ENCODE measurements around the gene GNA14.
"Not testable (repeated sequence)": the region's sequence is repeated elsewhere in the genome, so short reads cannot be mapped to it uniquely, and the experiment has no call there.

The GNA14 gene

DNA sequence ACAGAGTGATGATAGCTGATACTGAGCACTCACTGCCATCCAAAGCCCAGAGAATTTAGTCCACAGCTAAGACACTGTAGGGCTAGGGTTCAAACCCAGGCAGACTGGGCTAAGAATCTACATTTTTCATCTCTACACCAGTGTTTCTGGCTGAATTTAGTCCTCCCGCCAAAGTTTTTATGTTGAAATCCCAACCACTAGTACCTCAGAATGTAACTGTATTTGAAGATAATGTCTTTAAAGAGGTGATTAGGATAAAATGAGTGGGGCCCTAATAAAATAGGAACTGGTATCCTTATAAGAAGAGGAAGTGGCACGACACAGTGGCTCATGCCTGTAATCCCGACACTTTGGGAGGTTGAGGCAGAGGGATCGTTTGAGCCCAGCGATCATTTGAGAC, 4.3 kb downstream of the GNA14 start:
- no peak for DNase-seq (ENCODE audit: low read depth)

DNA sequence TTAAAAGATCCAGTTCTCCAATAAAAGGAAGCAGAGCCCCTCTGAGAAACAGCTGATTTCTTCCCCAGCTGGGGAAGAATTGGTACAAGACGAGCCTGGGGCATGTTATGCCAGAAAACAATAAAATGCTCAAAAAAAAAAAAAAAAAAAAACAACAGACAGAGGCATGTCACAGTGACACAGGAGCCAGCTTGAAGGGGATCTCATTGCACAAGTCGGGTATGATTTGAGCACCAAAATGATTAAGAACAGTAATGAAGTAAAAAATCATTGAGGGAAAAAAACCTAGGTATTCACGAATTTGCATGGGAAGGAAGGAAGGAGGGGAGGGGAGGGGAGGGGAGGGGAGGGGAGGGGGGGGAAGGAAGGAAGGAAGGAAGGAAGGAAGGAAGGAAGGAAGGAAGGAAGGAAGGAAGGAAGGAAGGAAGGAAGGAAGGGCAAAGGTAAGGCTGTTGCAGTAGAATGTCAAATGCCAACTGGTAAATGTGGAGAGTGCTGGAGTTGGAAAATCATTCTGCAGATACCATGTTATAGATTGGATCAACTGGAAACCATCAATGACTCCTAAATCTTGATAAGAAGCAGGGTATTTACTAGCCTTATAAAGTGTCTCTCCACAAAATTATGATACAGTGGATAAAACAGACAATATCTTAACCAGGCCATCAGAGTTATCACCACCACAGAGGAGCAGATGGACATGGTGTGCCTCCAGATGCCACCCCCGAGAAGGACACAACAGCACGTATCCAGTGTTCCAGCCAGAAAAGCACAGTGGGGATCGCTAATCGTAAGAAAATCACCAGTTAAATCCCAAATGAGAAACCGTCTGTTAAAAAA, 7.2 kb downstream of the GNA14 start:
- DNase-seq (ENCODE audit: low read depth), result no peak

DNA sequence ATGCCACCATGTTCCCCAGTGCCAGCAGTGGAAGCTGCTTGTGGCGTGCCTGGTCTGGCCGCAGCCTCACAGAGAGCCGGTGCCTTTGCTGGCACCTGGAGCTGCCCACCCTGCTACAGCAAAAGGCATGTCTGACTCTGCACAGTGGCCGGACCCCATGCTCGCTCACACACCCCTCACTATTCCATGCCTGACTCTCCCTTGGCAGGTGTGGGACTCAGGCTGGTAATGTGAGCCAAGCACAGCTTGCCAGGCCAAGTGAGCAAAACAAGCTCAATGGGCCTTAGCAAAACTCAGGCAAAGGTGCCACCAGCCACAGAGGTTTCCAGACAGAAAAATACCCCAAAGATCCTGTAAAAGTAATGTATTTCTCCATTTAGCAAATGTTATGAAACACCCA, 15.5 kb downstream of the GNA14 start:
- DNase-seq (ENCODE audit: low read depth), result no peak

DNA sequence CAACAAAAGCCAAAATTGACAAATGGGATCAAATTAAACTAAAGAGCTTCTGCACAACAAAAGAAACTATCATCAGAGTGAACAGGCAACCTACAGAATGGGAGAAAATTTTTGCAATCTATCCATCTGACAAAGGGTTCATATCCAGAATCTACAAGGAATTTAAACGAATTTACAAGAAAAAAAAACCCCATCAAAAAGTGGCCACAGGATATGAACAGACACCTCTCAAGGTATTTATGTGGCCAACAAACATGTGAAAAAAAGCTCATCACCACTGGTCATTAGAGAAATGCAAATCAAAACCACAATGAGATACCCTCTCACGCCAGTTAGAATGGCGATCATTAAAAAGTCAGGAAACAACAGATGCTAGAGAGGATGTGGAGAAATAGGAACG, 19.3 kb downstream of the GNA14 start:
- not testable (repeated sequence) for DNase-seq (ENCODE audit: low read depth)

DNA sequence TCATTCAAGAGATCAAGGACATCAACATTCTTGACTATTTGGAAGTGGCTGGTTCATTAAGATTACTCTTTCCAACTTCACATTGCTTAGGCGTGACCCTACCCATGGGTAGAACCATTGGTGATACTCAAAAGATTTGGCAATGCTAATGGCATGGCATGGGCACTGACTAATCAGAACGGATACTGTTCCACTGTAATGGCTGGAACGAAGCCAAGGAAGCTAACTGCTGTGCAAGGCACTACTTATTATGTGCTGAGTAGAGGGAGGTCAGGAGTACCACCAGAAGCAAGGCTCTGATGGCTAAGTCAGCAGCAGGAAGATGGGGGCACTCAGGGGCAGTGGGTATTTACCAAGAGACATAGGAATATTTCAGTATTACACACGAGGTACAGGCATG, 31.9 kb downstream of the GNA14 start:
- DNase-seq (ENCODE audit: low read depth), result no peak

DNA sequence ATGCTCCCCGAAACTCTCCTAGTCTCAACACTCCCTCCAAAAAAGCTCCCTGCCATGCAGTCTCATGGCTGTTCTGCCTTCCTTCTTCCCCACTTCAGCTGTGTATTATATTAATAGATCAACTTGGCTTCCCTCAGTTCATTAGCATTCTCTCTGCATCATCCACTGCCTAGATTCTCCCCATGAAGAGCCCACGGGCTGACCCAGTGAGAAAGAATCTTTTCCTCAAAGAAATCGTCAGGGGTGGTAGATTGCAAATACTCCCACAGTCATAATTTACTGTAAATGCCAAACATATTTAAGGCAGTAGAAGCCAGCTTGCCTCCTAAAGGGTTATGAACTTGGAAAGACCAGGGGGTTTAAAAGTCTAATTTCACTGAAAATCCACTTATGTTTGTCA, 33.5 kb downstream of the GNA14 start:
- DNase-seq (ENCODE audit: low read depth), result no peak

DNA sequence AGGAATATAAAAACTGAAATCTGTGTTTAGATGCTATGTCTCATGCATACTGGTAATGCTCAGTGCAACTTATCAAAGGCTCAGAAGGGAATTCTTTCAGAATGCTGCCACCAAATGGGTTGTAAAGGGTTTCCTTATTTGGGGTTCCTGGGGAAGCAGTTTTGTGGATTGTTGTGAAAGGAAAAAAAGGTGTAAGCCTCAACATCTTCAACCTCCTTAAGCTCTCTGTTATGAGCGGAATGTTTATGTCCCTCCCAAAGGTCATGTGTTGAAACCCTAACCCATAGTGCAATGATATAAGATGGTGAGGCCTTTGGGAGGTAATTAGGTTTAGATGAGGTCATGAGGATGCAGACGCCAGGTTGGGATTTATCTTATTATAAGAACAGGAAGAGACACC, 41.6 kb downstream of the GNA14 start:
- DNase-seq (ENCODE audit: low read depth), result no peak

DNA sequence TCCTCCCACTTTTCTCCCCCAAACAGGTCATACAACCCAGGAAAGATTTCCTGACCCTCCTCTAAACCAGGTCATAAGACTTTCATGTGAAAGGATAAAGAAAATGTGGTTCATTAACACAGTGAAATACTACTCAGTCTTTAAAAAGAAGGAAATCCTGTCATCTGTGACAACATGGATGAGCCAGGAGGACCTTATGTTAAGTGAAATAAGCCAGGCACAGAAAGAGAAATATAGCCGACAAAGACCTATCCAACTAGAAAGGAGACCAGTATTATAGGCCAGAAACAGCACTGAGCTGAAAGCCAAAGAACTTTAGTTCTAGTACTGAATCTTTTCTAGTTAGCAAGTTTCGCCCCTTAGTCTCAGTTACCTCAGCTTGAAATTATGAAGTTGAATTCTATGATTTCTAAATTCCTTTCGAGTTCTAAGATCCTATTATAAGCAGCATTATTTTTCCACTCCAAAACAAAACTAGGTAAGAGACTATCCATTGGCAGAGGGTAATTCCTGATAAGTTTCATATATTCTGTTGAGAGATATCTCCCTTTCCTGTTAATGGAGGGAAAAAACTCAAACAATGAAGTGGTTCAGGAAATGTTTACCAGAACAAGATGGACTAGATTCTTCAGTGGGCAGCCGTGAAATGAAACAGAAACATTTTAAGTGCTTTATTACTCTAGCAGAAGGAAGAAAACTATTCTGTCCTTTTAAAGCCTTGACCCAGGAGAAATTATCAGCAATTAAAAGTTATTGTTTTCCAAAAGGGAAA, 42.5 kb downstream of the GNA14 start:
- no peak for DNase-seq (ENCODE audit: low read depth)

DNA sequence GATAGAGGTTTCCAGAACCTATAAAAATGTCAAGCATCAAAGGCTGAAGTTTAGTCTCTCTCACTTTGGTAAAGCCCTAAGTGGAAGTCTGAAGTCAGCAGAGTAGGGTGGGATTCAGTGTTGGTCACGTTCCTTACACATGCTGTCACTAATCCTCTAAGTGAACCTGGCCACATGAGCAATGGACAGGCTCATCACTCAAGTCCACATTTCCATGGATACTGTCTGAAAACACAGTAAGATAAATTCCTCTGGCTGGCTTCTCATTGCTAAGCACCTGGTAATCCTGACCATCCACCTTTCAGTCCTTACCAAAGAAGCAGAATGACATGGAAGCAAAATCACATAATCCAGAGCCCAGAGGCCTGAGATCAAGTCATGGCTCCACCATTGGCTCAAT, 43.8 kb downstream of the GNA14 start:
- DNase-seq (ENCODE audit: low read depth), result no peak

DNA sequence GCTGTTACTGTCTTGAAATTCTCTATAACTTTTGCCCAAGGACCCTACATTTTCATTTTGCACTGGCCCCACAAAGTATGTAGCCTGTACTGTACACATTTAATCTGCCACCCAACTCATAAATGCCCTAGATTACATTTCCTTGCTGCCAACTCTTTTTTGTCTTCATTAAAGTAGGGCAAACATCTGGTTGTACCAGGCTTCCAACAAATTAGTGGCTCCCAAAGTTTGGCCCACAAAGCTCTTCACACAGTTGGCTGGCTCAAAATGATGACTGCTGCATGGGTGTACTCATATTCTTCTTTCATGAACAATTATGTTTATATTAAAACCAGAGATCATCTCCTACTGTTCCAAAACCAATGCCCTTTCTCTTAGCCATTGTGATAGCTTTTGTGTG, 45.3 kb downstream of the GNA14 start:
- DNase-seq (ENCODE audit: low read depth), result no peak

DNA sequence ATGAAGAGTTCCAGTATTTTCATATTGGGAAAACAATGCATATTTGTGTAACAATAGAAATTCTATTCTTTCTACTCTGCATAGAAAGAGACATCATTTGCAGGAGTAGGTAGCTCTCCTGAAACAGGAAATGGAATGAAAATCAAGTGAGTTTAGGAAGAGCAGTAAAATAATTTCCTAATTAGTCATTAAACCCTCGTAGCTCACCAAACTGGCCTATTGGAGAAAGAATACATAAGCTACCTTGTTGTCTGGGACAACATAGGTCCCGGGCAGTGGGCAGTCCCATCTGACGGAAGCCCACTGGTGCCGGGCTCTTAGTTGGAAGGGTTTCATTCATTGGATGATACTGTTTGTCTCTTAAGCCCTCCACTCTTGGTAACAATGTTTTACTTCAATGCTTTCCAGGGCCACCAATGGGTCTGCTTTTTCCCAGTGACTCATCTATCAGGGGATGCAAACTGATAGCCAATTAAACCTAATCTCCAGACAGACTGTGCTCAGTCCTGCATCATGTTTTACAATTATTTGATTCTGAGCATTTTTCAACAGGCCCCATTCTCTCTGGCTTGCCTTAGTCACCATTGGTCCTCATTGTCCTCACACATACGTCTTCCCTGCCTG, 46.5 kb downstream of the GNA14 start:
- DNase-seq (ENCODE audit: low read depth), result no peak

DNA sequence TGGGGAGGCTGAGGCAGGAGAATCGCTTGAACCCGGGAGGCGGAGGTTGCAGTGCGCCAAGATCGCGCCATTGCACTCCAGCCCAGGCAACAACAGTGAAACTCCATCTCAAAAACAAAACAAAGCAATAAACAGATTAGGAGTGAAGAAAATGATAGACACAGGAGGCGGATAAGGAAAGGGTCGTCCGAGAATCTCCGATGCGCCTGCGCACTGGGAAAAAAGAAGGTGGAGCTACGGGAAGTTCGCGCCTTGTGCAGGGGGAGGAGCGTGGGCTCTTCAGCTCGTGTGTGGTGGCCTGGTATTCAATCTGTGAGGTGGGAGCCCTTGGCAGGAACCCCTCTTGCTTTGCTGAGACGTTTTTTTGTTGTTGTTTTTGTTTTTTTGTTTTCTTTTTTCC, 47.3 kb downstream of the GNA14 start:
- DNase-seq (ENCODE audit: low read depth), result no peak

DNA sequence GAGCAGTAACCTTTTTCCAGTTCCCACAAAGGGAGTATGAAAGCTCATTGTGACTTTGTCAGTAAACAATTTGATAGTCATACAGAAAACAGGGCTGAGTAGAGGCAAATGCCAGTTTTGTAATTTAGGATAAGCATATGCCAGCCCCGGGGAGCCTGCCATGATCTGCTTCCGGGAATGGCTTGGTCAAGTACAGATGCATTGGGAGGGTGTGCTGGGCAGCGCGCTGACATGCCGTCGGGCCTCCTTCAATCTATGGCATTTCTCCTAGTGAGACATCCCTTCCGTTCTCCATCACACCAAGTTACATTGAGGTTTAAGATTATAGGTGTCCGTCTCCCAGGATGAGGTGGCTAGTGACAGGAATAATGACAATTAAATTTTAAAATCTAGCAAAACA, 48.6 kb downstream of the GNA14 start:
- no peak for DNase-seq (ENCODE audit: low read depth)

DNA sequence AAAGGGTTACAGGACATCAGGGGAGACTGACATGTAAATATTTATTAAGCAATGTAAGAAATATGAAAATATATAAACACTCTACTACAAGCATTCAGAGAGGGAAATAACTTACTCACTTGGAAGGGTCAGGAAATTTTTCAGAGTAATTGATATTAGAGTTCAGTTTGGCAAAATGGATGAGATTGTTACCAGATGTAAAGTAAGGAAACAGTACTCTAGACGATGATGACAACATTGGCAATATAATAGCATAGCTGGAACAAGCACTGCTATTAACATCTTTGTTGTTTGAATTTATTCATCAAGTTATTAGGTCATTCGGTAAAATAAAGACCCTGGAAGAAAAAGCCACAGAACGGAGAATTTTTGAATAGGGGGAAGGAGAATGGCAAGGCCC, 49.1 kb downstream of the GNA14 start:
- DNase-seq (ENCODE audit: low read depth), result peak; percentile 67

DNA sequence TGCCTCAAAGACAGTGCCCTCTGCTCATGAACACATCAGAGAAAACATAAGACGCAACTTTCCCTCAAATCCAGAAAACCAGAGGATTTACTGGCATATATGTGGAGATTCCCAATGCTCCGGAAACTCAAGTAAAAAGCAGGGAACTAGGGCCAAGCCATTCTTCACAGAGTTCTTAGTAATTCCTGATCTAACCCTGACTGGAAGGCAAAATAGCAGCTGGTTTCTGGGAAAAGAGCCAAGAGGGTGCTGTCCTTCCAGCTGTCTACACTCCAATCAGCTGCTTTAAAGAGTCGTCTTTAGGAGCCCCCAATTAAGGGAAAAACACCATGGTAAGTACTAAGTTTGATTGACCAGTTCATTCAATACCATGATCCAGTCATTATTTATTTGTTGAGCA, 49.6 kb downstream of the GNA14 start:
- DNase-seq (ENCODE audit: low read depth), result peak; percentile 60

DNA sequence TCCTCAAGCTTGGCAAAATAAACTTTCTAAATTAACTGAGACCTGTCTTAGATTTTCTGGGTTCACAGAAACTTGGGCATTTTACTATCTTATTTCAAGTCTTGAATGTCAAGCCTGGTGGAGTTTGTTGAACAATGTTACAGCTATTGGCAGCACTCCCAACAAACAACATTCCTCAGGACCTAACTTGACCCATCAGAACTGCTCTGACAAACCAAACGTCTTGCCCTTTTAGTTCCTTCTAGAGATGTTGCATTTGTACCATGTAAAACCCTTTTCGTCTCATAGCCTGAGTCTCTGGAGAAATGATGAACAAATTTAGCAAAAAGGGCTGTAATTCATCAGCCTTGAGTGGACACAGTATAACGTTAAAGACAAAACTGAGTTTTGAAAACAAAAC, 51.1 kb downstream of the GNA14 start:
- DNase-seq (ENCODE audit: low read depth), result peak; percentile 38

DNA sequence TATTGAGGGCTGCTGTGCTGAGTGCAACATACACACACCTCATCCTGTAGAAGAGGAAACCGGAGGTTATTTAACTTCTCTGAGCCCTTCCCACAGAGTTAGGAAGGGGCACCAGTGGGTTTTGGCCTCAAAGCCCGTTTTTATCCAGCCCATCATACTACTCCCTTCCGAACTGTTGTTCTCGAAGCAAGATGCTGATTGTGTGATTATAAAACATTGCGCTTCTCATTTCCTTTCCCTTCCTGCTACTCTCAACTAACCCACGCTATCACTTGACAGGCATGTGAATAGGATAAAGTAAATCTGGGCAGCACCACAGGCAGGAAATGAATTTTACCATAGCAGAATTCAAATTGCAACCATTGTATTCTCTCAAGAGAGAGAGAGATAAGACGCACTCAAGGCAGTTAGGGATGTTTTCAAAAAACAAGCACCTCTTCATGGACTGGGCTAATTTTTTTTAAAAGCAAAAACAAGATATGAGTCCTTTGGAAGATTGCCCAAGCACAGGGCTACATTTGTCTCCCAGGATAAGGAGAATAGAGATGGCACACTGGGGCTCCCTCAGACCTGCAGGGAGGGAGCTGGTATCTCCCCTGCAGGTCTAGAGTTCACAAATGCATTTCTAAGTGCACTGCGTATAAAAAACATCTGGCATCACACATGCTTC, 52.6 kb downstream of the GNA14 start:
- DNase-seq (ENCODE audit: low read depth), result no peak

DNA sequence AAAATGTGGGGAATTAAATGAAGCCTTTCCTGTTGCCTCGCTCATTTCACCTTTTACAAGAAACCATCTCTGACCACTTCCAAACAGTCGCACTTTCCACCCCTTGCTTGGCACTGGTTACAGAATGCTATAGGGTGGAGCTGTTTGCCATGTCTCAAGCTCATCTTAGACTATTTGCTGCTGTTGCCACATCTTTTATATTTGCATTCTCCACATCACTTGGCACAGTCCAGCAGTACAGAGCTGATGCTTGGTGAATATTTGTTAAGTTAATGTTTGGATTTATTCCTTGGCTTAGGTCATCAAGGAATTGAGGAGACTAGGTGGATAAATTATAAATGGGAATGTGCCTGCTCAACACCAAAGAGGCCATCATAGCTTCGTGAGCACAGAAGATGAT, 53.2 kb downstream of the GNA14 start:
- no peak for DNase-seq (ENCODE audit: low read depth)

DNA sequence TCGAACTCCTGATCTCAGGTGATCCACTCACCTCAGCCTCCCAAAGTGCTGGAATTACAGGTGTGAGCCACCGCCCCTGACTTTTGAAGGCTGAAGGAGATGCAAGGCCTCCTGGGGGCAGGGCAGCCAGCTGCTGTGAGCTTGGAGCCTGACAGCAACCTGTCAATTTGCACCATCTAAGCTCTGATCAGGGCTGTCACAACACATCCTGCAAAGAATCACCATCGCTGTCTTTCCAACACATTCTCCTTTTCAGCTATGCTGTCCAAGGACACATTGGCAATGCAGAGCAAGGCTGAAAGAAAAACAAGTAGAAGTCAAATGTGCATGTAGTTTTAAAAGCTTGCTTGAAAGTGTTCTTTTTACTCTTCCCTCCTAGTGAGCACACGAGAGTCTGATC, 54.6 kb downstream of the GNA14 start:
- no peak for DNase-seq (ENCODE audit: low read depth)

DNA sequence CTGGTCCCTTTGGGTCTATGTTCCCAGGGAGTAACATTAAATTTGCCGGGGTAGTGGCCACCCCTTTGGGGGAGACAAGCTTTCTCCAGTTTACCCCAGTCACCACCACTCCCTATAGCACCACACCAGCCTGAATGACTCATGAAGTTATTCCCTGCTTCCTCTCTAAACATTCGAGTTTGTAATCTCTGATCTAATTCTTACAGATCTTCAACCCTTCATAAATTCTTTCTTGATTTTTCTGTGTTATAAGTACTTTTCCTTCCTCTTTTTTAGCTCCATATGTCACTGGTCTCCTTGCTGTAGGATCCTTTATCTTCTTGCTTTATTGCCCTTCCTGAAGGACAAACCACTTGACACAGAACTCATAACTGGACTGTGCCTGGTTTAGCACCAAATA, 55.6 kb downstream of the GNA14 start:
- no peak for DNase-seq (ENCODE audit: low read depth)

DNA sequence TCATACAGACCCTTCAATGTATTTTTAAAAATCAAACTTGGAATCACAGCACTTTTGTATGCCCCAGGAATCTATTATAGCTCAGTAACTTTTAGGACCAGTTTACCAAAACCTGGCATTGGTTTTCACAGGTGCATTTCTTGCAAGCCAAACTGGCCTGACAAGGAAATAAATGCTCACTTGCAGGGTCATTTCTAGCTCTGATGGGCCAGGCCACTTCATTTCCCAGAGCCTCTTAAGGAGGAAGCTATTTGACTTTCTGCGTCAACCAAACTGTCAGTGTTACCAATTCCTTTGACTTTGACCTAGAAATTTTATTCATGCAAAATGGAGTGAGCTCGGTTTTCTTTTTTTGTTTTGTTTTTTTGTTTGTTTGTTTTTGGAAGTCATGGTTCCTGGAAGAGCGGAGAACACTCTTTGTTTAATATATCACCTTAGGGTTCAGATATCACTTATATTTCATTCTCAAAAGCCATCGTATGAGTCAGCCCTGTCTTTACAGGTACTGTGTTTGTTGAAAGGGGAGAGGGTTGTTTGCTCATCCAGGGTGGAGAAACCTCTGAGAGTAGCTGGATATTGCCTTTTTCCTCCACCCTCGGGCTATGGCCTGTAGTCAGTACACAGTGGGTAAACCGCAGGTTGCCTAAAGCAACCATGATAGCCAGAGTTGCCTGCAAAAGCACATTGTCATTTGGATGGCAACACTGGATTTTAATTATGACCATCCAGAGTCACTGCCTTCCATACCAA, 58.9 kb downstream of the GNA14 start:
- no peak for DNase-seq (ENCODE audit: low read depth)
